ENCODE results near the gene MYBL2. TPM values are rescaled to one million over a fixed set of nuclear protein-coding genes. Genes with fewer than 3 reads are reported as not detected.

The MYBL2 gene
- total RNA-seq, 1 donor from 2014 or later = 1.7 TPM

GRCh38 chr20:43715511-43715910, 48.6 kb downstream of the MYBL2 start:
- H3K27me3 ChIP-seq (ENCODE audit: low read depth) = no peaks in the 10 kb centered on the region
- no peaks in the 10 kb centered on the region for H3K4me1 ChIP-seq
- TF ChIP-seq CTCF (IDR thresholded peaks at IDR 0.05) = no peak
- no peak overlapping the region for H3K4me3 ChIP-seq
- ATAC-seq = no peak
- no peaks in the 10 kb centered on the region for H3K36me3 ChIP-seq
- H3K9me3 ChIP-seq = no peaks in the 10 kb centered on the region
- intact Hi-C loops (cut with DNase I) = no loop called here
- H3K27ac ChIP-seq = no peak overlapping the region
- no peak for DNase-seq

- Histone ChIP-seq H3K27ac (no peak overlapping the region), H3K27me3 (ENCODE audit: low read depth) (no peaks in the 10 kb centered on the region), H3K4me1 (no peaks in the 10 kb centered on the region), H3K36me3 (no peaks in the 10 kb centered on the region), H3K4me3 (no peak overlapping the region), H3K9me3 (no peaks in the 10 kb centered on the region)
- no peak for TF ChIP-seq CTCF (IDR thresholded peaks at IDR 0.05)
- ATAC-seq (no peak), DNase-seq (no peak)
- intact Hi-C loops (cut with DNase I) = no loop called here
Measured at GRCh38 chr20:43716123-43716522, 49.2 kb downstream of the MYBL2 start.

GRCh38 chr20:43716757-43717615, 50.1 kb downstream of the MYBL2 start:
- H3K27ac ChIP-seq = no peak overlapping the region
- H3K4me3 ChIP-seq = no peak overlapping the region
- DNase-seq = no peak
- no peak for TF ChIP-seq CTCF (IDR thresholded peaks at IDR 0.05)
- no peaks in the 10 kb centered on the region for H3K4me1 ChIP-seq
- no peaks in the 10 kb centered on the region for H3K9me3 ChIP-seq
- H3K36me3 ChIP-seq = no peaks in the 10 kb centered on the region
- intact Hi-C loops (cut with DNase I) = no loop called here
- no peak for ATAC-seq
- H3K27me3 ChIP-seq (ENCODE audit: low read depth) = no peaks in the 10 kb centered on the region

GRCh38 chr20:43717616-43717995, 50.7 kb downstream of the MYBL2 start:
- Histone ChIP-seq H3K4me1 (no peaks in the 10 kb centered on the region), H3K27ac (no peak overlapping the region), H3K27me3 (ENCODE audit: low read depth) (no peaks in the 10 kb centered on the region), H3K9me3 (no peaks in the 10 kb centered on the region), H3K4me3 (no peak overlapping the region), H3K36me3 (no peaks in the 10 kb centered on the region)
- intact Hi-C loops (cut with DNase I) = no loop called here
- DNase-seq (no peak), ATAC-seq (no peak)
- no peak for TF ChIP-seq CTCF (IDR thresholded peaks at IDR 0.05)

GRCh38 chr20:43720007-43720406, 53.1 kb downstream of the MYBL2 start:
- H3K27ac ChIP-seq = no peak overlapping the region
- TF ChIP-seq CTCF (IDR thresholded peaks at IDR 0.05) = no peak
- no peaks in the 10 kb centered on the region for H3K36me3 ChIP-seq
- intact Hi-C loops (cut with DNase I) = no loop called here
- no peak for DNase-seq
- no peaks in the 10 kb centered on the region for H3K4me1 ChIP-seq
- no peak for ATAC-seq
- no peak overlapping the region for H3K4me3 ChIP-seq
- H3K9me3 ChIP-seq = no peaks in the 10 kb centered on the region
- H3K27me3 ChIP-seq (ENCODE audit: low read depth) = no peaks in the 10 kb centered on the region
